ENCODE data around the gene PLAAT3.

GRCh38 chr11:63547061-63547460 is 67.2 kb downstream of the PLAAT3 start:
- TF ChIP-seq, protein P1, sequence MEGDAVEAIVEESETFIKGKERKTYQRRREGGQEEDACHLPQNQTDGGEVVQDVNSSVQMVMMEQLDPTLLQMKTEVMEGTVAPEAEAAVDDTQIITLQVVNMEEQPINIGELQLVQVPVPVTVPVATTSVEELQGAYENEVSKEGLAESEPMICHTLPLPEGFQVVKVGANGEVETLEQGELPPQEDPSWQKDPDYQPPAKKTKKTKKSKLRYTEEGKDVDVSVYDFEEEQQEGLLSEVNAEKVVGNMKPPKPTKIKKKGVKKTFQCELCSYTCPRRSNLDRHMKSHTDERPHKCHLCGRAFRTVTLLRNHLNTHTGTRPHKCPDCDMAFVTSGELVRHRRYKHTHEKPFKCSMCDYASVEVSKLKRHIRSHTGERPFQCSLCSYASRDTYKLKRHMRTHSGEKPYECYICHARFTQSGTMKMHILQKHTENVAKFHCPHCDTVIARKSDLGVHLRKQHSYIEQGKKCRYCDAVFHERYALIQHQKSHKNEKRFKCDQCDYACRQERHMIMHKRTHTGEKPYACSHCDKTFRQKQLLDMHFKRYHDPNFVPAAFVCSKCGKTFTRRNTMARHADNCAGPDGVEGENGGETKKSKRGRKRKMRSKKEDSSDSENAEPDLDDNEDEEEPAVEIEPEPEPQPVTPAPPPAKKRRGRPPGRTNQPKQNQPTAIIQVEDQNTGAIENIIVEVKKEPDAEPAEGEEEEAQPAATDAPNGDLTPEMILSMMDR (IDR thresholded peaks at IDR 0.05 in 4 of 5, conservative IDR thresholded peaks at IDR 0.05 in 1 of 5) = no peak
- TF ChIP-seq POLR2A (IDR thresholded peaks at IDR 0.05) = no peak
